CD14-positive monocyte (primary cell): ENCODE results near the gene RTF2. TPM values are rescaled to one million over a fixed set of nuclear protein-coding genes. Genes with fewer than 3 reads are reported as not detected.

ENCODE experiments used
- DNase-seq, 3 donors: peaks; one replicate each; pipeline ENCODE4 v3.0.0-alpha.2; 2011 to 2022
- H2AFZ ChIP-seq: 2 replicates; pipeline ENCODE4 v1.6.0; 2012; ENCODE audit warnings: mild to moderate bottlenecking, low read depth, low read length, inconsistent platforms; ENCODE audit not compliant: insufficient read depth, poor library complexity, severe bottlenecking
- H3K27ac ChIP-seq, 2 donors: 1 replicate in 1 of 2; 2 replicates in 1 of 2; pipeline ENCODE4 v1.5.1; 2012 to 2013; ENCODE audit warnings: low read length in 2 of 2, control low read depth in 1 of 2, inconsistent platforms in 1 of 2, low read depth in 1 of 2, mild to moderate bottlenecking in 1 of 2
- H3K27me3 ChIP-seq, 2 donors: one replicate each; pipeline versions ENCODE4 v1.6.0 to v1.6.1; 2011 to 2013; ENCODE audit warnings: low read length in 2 of 2; ENCODE audit not compliant: control insufficient read depth in 2 of 2, insufficient read depth in 2 of 2
- H3K36me3 ChIP-seq, 2 donors: replicated peaks in 1 of 2; 1 replicate in 1 of 2; 2 replicates in 1 of 2; pipeline versions ENCODE4 v1.5.1 to v1.6.1; 2012 to 2013; ENCODE audit warnings: low read length in 2 of 2, control low read depth in 1 of 2, inconsistent platforms in 1 of 2, mild to moderate bottlenecking in 1 of 2; ENCODE audit not compliant: insufficient read depth in 2 of 2, control insufficient read depth in 1 of 2
- H3K4me1 ChIP-seq, 2 donors: 1 replicate in 1 of 2; 2 replicates in 1 of 2; pipeline versions ENCODE4 v1.5.1 to v1.6.1; 2012 to 2013; ENCODE audit warnings: low read length in 2 of 2, control low read depth in 1 of 2, inconsistent platforms in 1 of 2, mild to moderate bottlenecking in 1 of 2, moderate library complexity in 1 of 2; ENCODE audit not compliant: insufficient read depth in 2 of 2, control insufficient read depth in 1 of 2
- H3K4me2 ChIP-seq: replicated peaks from 2 replicates; pipeline ENCODE3; 2012; ENCODE audit warnings: low read length, moderate library complexity, mild to moderate bottlenecking; ENCODE audit not compliant: poor library complexity, severe bottlenecking; ENCODE audit errors: extremely low read depth
- H3K4me3 ChIP-seq, 3 experiments: fragments of 200-600 bp in 1 of 3; sonication (generic) in 1 of 3; replicated peaks in 1 of 3; 1 replicate in 2 of 3; 2 replicates in 1 of 3; pipeline ENCODE4 v1.5.1; 2011 to 2013; ENCODE audit warnings: low read length in 3 of 3, mild to moderate bottlenecking in 3 of 3, control low read depth in 2 of 3, low read depth in 2 of 3, inconsistent platforms in 1 of 3, moderate library complexity in 1 of 3
- H3K79me2 ChIP-seq: 2 replicates; pipeline ENCODE4 v1.6.0; 2012; ENCODE audit warnings: mild to moderate bottlenecking, control low read depth, inconsistent platforms, low read length, moderate library complexity; ENCODE audit not compliant: insufficient read depth
- H3K9ac ChIP-seq: 2 replicates; pipeline ENCODE4 v1.6.0; 2017; ENCODE audit warnings: low read length, mild to moderate bottlenecking; ENCODE audit not compliant: insufficient read depth, poor library complexity, severe bottlenecking
- H3K9me3 ChIP-seq, 2 donors: replicated peaks in 1 of 2; 1 replicate in 1 of 2; 2 replicates in 1 of 2; pipeline versions ENCODE4 v1.5.1 to v1.6.1; 2012 to 2013; ENCODE audit warnings: low read length in 2 of 2, control low read depth in 1 of 2; ENCODE audit not compliant: control insufficient read depth in 1 of 2, insufficient read depth in 1 of 2
- H4K20me1 ChIP-seq: 2 replicates; pipeline ENCODE4 v1.6.0; 2012; ENCODE audit warnings: mild to moderate bottlenecking, low read length, control low read depth, moderate library complexity; ENCODE audit not compliant: insufficient read depth
- H3K27ac Mint-ChIP-seq, 7 donors: one replicate each; pipeline ENCODE4 v1.8.0; 2020; ENCODE audit warnings: mild to moderate bottlenecking in 7 of 7, mixed read lengths in 7 of 7, moderate library complexity in 6 of 7, inconsistent platforms in 2 of 7
- H3K27me3 Mint-ChIP-seq, 3 donors: one replicate each; pipeline ENCODE4 v1.8.0; 2021 to 2022; ENCODE audit warnings: low read depth in 3 of 3, mild to moderate bottlenecking in 3 of 3, mixed read lengths in 3 of 3, moderate library complexity in 3 of 3, inconsistent platforms in 1 of 3
- H3K36me3 Mint-ChIP-seq, 2 donors: one replicate each; pipeline ENCODE4 v1.8.0; 2020; ENCODE audit warnings: mixed read lengths in 2 of 2, inconsistent platforms in 1 of 2, mild to moderate bottlenecking in 1 of 2
- H3K4me1 Mint-ChIP-seq: one replicate; pipeline ENCODE4 v1.8.0; 2020; ENCODE audit warnings: mild to moderate bottlenecking, mixed read lengths
- H3K4me3 Mint-ChIP-seq, 2 donors: one replicate each; pipeline ENCODE4 v1.8.0; 2020; ENCODE audit warnings: mild to moderate bottlenecking in 2 of 2, mixed read lengths in 2 of 2, moderate library complexity in 1 of 2
- H3K9me3 Mint-ChIP-seq, 7 donors: one replicate each; pipeline ENCODE4 v1.8.0; 2020 to 2022; ENCODE audit warnings: mixed read lengths in 7 of 7, mild to moderate bottlenecking in 6 of 7, moderate library complexity in 6 of 7, inconsistent platforms in 2 of 7
- WGBS: methylation state at CpG from one replicate; pipeline ENCODE4 v1.1.5; 2013; ENCODE audit warnings: missing lambda C conversion rate; ENCODE audit not compliant: insufficient coverage; 5-methylcytosine and 5-hydroxymethylcytosine counted together
- intact Hi-C, 2 donors: fragments of 100-400 bp; cut with micrococcal nuclease; formaldehyde crosslinking; loops; one replicate each; pipeline versions ENCODE4 v1.15.0 to v1.15.1; 2023
- polyA plus RNA-seq, 3 donors: library from polyadenylated mRNA; depleted of rRNA in 1 of 3; unstranded in 2 of 3; stranded (reverse) in 1 of 3; fragments of 300-500 nt in 2 of 3; fragments of >200 nt in 1 of 3; fragmentation: Illumina TruSeq in 2 of 3; gene quantifications; 1 replicate in 2 of 3; 2 replicates in 1 of 3; pipeline ENCODE4 v1.2.3, GENCODE V29; 2012 to 2021
- TF ChIP-seq, protein P1 (sequence below): fragments of 200-600 bp; IDR thresholded peaks from one replicate; pipeline ENCODE4 v1.8.0; 2022; ENCODE audit warnings: antibody characterized with exemption, mild to moderate bottlenecking

RTF2 gene
- polyA plus RNA-seq, 3 donors, result 74.3 to 163 (median 148) TPM

DNA sequence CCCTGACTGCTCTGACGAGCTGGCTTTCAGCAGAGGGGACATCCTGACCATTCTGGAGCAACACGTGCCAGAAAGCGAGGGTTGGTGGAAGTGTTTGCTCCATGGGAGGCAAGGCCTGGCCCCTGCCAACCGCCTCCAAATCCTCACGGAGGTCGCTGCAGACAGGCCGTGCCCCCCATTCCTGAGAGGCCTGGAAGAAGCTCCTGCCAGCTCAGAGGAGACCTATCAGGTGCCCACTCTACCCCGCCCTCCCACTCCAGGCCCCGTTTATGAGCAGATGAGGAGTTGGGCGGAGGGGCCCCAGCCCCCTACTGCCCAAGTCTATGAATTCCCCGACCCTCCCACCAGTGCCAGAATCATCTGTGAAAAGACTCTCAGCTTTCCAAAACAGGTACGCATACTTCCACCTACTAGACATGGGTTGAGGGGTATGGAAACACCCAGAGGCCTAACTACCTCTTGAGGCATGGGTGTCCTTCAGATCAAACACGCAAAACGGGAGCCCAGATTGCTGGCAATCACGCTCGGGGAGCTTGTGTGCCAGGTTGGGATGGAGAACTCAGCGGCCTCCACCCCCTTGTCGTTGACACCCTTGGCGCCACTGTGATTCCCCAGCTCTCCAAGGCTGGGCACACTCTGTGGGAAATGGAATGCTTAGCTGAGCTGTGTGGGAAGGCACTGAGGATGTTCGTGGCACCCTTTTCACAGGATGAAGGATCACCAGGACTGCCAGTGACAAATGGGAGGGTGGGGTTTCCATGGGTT is 31.0 kb upstream of the RTF2 start:
- no peak overlapping the region for H3K27ac Mint-ChIP-seq
- no peak for DNase-seq
- Histone ChIP-seq H3K27me3 (peaks cover 9 to 10% of the 10 kb centered on the region in 2 donors), H2AFZ (no peak overlapping the region), H3K27ac (no peak overlapping the region), H3K79me2 (no peaks in the 10 kb centered on the region), H3K4me1 (peaks cover 12 to 14% of the 10 kb centered on the region in 2 donors), H3K9me3 (no peaks in the 10 kb centered on the region), H4K20me1 (peaks cover 14% of the 10 kb centered on the region), H3K36me3 (peaks cover 4 to 23% of the 10 kb centered on the region in 2 donors), H3K4me3 (no peak overlapping the region), H3K9ac (no peak overlapping the region), H3K4me2 (no peak overlapping the region)
- peaks cover 22 to 48% (median 28%) of the 10 kb centered on the region in 3 donors for H3K27me3 Mint-ChIP-seq
- WGBS, result 92% methylated on average over 14 of the region's 20 CpGs
- TF ChIP-seq, protein P1, sequence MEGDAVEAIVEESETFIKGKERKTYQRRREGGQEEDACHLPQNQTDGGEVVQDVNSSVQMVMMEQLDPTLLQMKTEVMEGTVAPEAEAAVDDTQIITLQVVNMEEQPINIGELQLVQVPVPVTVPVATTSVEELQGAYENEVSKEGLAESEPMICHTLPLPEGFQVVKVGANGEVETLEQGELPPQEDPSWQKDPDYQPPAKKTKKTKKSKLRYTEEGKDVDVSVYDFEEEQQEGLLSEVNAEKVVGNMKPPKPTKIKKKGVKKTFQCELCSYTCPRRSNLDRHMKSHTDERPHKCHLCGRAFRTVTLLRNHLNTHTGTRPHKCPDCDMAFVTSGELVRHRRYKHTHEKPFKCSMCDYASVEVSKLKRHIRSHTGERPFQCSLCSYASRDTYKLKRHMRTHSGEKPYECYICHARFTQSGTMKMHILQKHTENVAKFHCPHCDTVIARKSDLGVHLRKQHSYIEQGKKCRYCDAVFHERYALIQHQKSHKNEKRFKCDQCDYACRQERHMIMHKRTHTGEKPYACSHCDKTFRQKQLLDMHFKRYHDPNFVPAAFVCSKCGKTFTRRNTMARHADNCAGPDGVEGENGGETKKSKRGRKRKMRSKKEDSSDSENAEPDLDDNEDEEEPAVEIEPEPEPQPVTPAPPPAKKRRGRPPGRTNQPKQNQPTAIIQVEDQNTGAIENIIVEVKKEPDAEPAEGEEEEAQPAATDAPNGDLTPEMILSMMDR, result no peak
- intact Hi-C loops, result no loop called here
- peaks cover 0 to 6% (median 2%) of the 10 kb centered on the region in 7 donors for H3K9me3 Mint-ChIP-seq
- peaks cover 37 to 47% of the 10 kb centered on the region in 2 donors for H3K36me3 Mint-ChIP-seq
- H3K4me1 Mint-ChIP-seq, result peaks cover 32% of the 10 kb centered on the region
- H3K4me3 Mint-ChIP-seq, result peak overlapping the region in 1 of 2 donors; percentile 60

GRCh38 chr20:56438284-56438683 is 30.1 kb upstream of the RTF2 start:
- H3K27ac Mint-ChIP-seq, result no peak overlapping the region
- H3K27me3 Mint-ChIP-seq, result peaks cover 15 to 39% (median 19%) of the 10 kb centered on the region in 3 donors
- intact Hi-C loops, result no loop called here
- Histone ChIP-seq H3K27me3 (peaks cover 3 to 6% of the 10 kb centered on the region in 2 donors), H3K9me3 (no peaks in the 10 kb centered on the region), H3K79me2 (no peaks in the 10 kb centered on the region), H3K4me3 (no peak overlapping the region), H3K9ac (no peak overlapping the region), H2AFZ (no peak overlapping the region), H3K4me2 (no peak overlapping the region), H3K27ac (no peak overlapping the region), H3K4me1 (peaks cover 10 to 14% of the 10 kb centered on the region in 2 donors), H4K20me1 (peaks cover 8% of the 10 kb centered on the region), H3K36me3 (peaks cover 4 to 23% of the 10 kb centered on the region in 2 donors)
- H3K9me3 Mint-ChIP-seq, result peaks cover 0 to 2% (median 0%) of the 10 kb centered on the region in 7 donors
- DNase-seq, result no peak
- peaks cover 34% of the 10 kb centered on the region for H3K4me1 Mint-ChIP-seq
- H3K4me3 Mint-ChIP-seq, result no peak overlapping the region
- 100% methylated on average over 4 of the region's 4 CpGs for WGBS
- TF ChIP-seq, protein P1, result no peak
- H3K36me3 Mint-ChIP-seq, result peaks cover 32 to 48% of the 10 kb centered on the region in 2 donors
